ENCODE data around the gene PCSK1.

Gene PCSK1

DNA sequence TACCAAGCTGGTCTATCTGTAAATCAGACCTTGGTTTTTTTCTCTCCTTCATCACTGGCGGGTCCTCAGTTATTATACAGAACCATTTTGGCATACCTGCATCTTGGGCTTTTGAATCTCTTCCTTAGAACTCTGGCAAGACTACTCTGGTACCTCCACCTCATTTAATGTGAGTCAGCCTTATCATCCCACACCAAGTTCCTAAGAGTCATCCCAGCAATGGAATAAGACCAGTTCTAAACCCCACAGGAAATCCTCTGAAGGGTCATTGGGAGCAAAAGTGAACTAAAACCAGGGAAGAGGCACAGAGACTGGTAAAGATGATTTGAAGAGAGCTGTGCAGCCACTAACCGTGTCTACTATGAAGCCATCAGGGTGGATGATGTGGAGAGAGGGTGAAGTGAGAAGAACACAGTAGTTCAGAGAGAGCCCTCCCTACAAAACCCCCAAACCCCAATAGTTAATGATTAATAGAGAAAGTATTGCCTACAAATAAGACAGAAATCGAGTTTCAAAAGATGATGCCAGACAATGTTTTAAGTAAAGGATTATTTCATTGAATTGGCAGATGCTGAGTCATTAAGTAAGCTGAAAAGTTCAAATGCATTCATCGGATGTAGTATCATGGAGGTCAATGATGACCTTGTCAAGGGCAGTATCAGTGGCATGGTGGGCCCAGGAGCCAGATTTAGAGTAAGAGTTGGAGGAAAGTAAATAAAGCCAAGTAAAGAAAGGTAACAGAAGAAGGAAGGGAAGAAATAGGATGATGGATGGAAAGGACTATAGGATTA, 85.4 kb downstream of the PCSK1 start:
- TF ChIP-seq JUND (IDR thresholded peaks at IDR 0.05; ENCODE audit: low read depth): no peak
- in situ Hi-C loops (cut with HindIII; ENCODE audit: low pct_unique_long_range_greater_than_20kb, low sequenced_read_pairs): no loop called here
- DNase-seq (ENCODE audit: low read depth in 1 of 2, low spot score in 1 of 2): no peak

DNA sequence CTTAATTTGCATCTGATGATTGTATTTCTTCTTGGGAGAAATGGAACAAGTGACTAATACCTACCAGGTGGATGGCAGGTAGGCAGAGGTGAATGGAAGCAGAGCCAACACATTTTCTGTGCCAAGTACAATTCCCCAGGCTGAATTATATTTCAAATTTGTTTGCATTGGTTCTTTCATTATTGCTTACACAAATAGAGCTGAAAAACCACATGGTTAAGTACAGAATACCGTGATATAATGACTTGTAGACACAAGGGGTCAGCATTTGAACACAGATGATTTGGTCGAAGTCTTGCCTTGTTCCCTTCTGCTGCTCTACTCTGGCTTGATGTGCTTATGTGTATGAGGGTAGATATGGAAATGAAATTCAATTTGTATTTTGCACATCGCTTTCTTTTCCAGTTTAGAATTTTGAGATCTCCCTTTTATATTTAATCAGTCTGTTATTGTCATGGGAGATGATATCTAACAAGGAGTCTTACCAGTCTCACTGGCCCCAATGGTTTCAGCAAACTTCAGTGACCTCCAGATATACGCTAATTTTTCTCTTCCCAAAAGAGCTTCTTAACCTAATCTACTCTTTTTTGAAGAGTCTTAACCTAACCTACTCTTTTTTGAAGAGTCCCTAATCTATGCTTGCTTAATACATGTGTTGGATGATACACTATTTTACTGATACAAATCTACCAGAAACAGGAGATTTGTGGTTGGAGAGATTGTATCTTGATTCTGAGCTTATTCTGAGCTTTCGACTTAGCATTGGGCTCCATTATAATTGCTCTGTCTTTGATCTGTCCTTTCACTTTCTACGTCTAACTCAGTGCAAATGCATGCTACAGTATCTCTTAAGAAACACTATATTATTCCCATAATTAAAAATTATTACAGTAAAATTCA, 88.1 kb downstream of the PCSK1 start:
- peak; percentile 44 to 85 for DNase-seq (ENCODE audit: low read depth in 1 of 2, low spot score in 1 of 2)
- in situ Hi-C loops (cut with HindIII; ENCODE audit: low pct_unique_long_range_greater_than_20kb, low sequenced_read_pairs): no loop called here
- no peak for TF ChIP-seq JUND (IDR thresholded peaks at IDR 0.05; ENCODE audit: low read depth)

DNA sequence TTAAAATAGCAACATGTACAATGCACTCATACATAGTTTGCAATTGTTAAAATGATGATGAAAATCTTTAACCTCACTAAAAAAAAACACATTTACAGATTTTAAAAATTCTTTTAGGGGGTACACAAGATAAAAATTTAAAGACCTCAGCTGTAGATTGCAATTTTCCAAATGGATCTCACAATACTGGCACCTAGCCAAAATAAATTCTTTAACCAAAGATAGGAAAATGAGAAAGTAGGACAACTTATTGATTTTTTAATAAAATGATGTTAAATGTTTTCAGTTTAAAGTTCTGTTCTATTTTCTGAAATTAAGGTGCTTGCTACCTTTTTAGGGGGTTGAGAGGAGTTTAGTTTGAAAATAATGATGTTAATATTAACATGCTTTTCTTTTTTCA, 90.0 kb downstream of the PCSK1 start:
- no peak for DNase-seq (ENCODE audit: low read depth in 1 of 2, low spot score in 1 of 2)
- in situ Hi-C loops (cut with HindIII; ENCODE audit: low pct_unique_long_range_greater_than_20kb, low sequenced_read_pairs): no loop called here
- no peak for TF ChIP-seq JUND (IDR thresholded peaks at IDR 0.05; ENCODE audit: low read depth)

DNA sequence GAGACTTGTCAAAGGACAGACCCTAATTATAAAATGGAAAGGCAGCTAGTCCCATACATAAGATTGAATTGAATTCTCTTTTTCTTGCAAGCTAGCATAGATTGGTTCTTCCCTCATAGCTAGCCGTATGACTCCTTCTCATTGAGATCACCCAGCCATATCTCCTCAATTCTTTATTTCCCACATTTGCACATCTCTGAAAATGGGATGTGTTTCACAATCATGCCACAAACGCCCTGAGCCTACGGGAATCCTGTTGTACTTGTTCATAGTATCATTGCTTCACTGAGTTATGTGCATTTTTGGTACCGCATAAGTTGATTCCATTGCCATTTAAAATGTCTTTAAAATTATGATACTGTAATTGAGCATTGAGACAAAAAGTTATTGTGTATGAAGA, 90.5 kb downstream of the PCSK1 start:
- no peak for TF ChIP-seq JUND (IDR thresholded peaks at IDR 0.05; ENCODE audit: low read depth)
- in situ Hi-C loops (cut with HindIII; ENCODE audit: low pct_unique_long_range_greater_than_20kb, low sequenced_read_pairs): no loop called here
- no peak for DNase-seq (ENCODE audit: low read depth in 1 of 2, low spot score in 1 of 2)
